ENCODE results near the gene PDE6B.

Gene PDE6B

GRCh38 chr4:598925-599324 lies 26.4 kb upstream of the PDE6B start:
- Histone ChIP-seq H3K4me3 (ENCODE audit: low read depth, low read length) (no peak overlapping the region), H3K27me3 (ENCODE audit: insufficient read depth, low read depth, severe bottlenecking) (no peaks in the 10 kb centered on the region), H3K36me3 (no peaks in the 10 kb centered on the region), H3K27ac (no peak overlapping the region), H3K9me3 (ENCODE audit: severe bottlenecking) (peaks cover 9% of the 10 kb centered on the region)
- no peak for DNase-seq
- no peak for TF ChIP-seq CTCF (IDR thresholded peaks at IDR 0.05; ENCODE audit: low read depth, low read length)

GRCh38 chr4:600166-600565 lies 25.2 kb upstream of the PDE6B start:
- no peaks in the 10 kb centered on the region for H3K36me3 ChIP-seq
- no peak for DNase-seq

GRCh38 chr4:600850-601515 lies 24.4 kb upstream of the PDE6B start:
- Histone ChIP-seq H3K27ac (no peak overlapping the region), H3K27me3 (ENCODE audit: insufficient read depth, low read depth, severe bottlenecking) (no peaks in the 10 kb centered on the region), H3K36me3 (no peaks in the 10 kb centered on the region), H3K9me3 (ENCODE audit: severe bottlenecking) (no peaks in the 10 kb centered on the region), H3K4me3 (ENCODE audit: low read depth, low read length) (no peak overlapping the region)
- TF ChIP-seq CTCF (IDR thresholded peaks at IDR 0.05; ENCODE audit: low read depth, low read length) = no peak
- DNase-seq = no peak

More at GRCh38 chr4:600166-600565, 25.2 kb upstream of the PDE6B start:
- no peaks in the 10 kb centered on the region for H3K27me3 ChIP-seq (ENCODE audit: insufficient read depth, low read depth, severe bottlenecking)
- no peak overlapping the region for H3K4me3 ChIP-seq (ENCODE audit: low read depth, low read length)
- no peaks in the 10 kb centered on the region for H3K9me3 ChIP-seq (ENCODE audit: severe bottlenecking)
- no peak for TF ChIP-seq CTCF (IDR thresholded peaks at IDR 0.05; ENCODE audit: low read depth, low read length)
- H3K27ac ChIP-seq = no peak overlapping the region

GRCh38 chr4:601612-602558 lies 23.5 kb upstream of the PDE6B start:
- DNase-seq = no peak
- Histone ChIP-seq H3K27ac (no peak overlapping the region), H3K27me3 (ENCODE audit: insufficient read depth, low read depth, severe bottlenecking) (no peaks in the 10 kb centered on the region), H3K4me3 (ENCODE audit: low read depth, low read length) (no peak overlapping the region), H3K36me3 (no peaks in the 10 kb centered on the region), H3K9me3 (ENCODE audit: severe bottlenecking) (no peaks in the 10 kb centered on the region)
- no peak for TF ChIP-seq CTCF (IDR thresholded peaks at IDR 0.05; ENCODE audit: low read depth, low read length)

- H3K4me3 ChIP-seq (ENCODE audit: low read depth, low read length) = no peak overlapping the region
- no peak overlapping the region for H3K27ac ChIP-seq
- H3K27me3 ChIP-seq (ENCODE audit: insufficient read depth, low read depth, severe bottlenecking) = no peaks in the 10 kb centered on the region
- no peaks in the 10 kb centered on the region for H3K9me3 ChIP-seq (ENCODE audit: severe bottlenecking)
- no peaks in the 10 kb centered on the region for H3K36me3 ChIP-seq
- TF ChIP-seq CTCF (IDR thresholded peaks at IDR 0.05; ENCODE audit: low read depth, low read length) = peak; percentile 100
- DNase-seq = peak; percentile 96
Measured at GRCh38 chr4:602559-602942, 22.8 kb upstream of the PDE6B start.
